AG04449 (cell line): ENCODE data around the gene RAI1.

Experiments used
- CTCF ChIA-PET: fragments of 350-600 bp; formaldehyde crosslinking; extraction: SDS; loops from one replicate; lab custom pipeline; 2021; ENCODE audit warnings: antibody characterized with exemption; lab: Yijun Ruan, JAX
- POLR2A ChIA-PET: fragments of 400-600, 350-600 bp; formaldehyde crosslinking; extraction: SDS; loops from one replicate; lab custom pipeline; 2020; ENCODE audit warnings: antibody characterized with exemption, inconsistent platforms; lab: Yijun Ruan, JAX
- DNase-seq: peaks from one replicate; pipeline ENCODE4 v3.0.0-alpha.2; 2010; ENCODE audit warnings: low read depth, low spot score
- H3K4me3 ChIP-seq: 2 replicates; pipeline ENCODE4 v1.5.1; 2011; ENCODE audit warnings: low read depth, mild to moderate bottlenecking, control low read depth, low read length
- TF ChIP-seq, protein P1 (sequence below): IDR thresholded peaks from one replicate; pipeline ENCODE4 v1.5.1; 2011; ENCODE audit warnings: mild to moderate bottlenecking, moderate library complexity, low read length, control low read depth, inconsistent platforms; ENCODE audit not compliant: insufficient read depth; ENCODE audit errors: missing control alignments

Gene RAI1

DNA sequence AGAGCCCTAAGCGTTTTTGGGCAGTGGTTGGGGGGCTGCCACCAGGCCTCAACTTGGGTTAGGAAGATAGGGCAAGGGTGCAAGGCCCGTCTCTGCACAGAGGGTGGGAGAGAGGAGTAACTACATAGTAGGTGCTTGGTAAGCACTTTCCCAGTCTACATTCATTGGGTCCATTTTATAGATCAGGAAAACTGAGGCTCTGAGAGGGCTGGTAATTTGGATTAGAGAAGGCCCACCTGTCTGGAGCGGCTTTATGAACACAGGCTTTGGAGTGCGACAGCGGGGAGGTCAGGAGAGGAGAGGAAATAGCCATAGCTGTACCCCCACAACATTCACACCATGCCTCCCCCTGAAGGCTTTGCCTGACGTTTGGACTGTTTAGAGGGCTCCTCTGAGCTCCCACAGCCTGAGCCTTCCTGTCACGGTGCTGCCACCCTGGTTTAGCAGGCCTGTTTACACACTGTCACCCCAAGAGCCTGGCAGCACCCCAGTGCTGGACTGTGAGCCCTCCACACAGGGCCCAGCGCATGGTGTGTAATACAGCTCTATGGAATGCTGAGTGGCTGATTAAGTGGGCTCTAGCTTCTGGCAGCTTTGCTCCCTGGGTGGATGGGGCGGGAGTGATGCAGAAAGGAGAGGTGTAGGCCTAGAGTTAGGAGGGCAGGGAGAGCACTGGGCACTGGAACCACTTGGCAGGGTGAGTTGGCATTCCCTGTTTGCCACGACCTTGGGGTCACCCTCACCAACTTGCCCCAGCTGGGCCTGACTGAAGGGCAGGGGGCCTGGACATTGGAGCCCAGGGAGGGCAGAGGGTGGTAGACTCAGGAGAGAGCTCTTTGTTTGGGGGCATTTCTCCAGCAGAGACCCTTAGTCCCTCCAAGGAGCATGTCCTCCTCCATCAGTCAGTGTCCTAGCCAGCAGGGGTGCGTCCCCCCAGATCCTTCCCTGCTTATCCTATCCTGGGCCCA, 73.7 kb downstream of the RAI1 start:
- CTCF ChIA-PET: interaction anchor here (0.5 to 1.5 kb wide), 3 partner anchors 15 to 70 kb away, joined by 3 read pairs; no protein-coding TSS in a partner anchor
- TF ChIP-seq, protein P1, sequence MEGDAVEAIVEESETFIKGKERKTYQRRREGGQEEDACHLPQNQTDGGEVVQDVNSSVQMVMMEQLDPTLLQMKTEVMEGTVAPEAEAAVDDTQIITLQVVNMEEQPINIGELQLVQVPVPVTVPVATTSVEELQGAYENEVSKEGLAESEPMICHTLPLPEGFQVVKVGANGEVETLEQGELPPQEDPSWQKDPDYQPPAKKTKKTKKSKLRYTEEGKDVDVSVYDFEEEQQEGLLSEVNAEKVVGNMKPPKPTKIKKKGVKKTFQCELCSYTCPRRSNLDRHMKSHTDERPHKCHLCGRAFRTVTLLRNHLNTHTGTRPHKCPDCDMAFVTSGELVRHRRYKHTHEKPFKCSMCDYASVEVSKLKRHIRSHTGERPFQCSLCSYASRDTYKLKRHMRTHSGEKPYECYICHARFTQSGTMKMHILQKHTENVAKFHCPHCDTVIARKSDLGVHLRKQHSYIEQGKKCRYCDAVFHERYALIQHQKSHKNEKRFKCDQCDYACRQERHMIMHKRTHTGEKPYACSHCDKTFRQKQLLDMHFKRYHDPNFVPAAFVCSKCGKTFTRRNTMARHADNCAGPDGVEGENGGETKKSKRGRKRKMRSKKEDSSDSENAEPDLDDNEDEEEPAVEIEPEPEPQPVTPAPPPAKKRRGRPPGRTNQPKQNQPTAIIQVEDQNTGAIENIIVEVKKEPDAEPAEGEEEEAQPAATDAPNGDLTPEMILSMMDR: no peak
- DNase-seq: no peak
- H3K4me3 ChIP-seq: no peak overlapping the region
- POLR2A ChIA-PET: no interaction called here

DNA sequence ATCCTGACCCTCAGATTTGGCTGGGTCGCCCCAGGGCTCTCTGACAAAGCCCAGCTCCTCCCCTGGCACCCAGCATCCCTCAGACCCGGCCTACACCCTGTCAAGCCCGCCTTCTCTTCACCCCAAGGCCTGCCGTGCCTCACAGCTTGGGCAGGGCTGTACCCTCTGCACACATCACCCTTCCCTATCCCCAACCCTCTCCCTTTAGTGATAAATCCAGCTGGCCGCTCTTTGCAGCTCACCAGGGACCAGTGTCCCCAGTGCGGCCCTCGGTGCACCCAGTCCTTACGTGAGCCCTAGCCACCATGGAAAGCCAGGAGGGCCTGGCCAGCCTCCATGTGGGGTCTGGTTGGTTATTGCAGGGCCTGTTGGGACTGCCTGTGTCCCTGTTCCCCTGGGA, 74.5 kb downstream of the RAI1 start:
- H3K4me3 ChIP-seq: no peak overlapping the region
- CTCF ChIA-PET: interaction anchor here (1.0 to 1.5 kb wide), 2 partner anchors 16 to 71 kb away, joined by 3 read pairs; no protein-coding TSS in a partner anchor
- POLR2A ChIA-PET: no interaction called here
- TF ChIP-seq, protein P1: no peak
- no peak for DNase-seq

DNA sequence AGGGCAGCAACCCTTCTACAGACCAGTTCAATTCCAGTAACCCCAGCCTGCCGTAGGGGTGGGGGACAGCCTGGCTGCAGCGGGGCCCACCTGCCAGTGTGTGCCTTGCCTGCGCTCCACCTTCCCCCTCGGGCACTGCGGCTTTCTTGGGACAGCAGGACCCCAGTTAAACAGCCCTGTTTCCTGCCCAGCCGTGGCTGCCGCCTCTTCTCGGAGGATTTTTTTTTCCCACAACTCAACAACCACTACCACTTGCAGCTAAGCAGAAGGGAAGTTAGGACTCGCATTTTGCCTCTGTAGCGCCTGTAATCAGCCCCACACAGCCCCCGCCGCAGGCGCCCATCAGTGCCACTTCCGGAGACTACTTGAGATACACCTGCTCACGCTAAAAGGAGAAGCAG, 76.1 kb downstream of the RAI1 start:
- ChIA-PET CTCF (no interaction called here), POLR2A (no interaction called here)
- H3K4me3 ChIP-seq: no peak overlapping the region
- TF ChIP-seq, protein P1: no peak
- no peak for DNase-seq

DNA sequence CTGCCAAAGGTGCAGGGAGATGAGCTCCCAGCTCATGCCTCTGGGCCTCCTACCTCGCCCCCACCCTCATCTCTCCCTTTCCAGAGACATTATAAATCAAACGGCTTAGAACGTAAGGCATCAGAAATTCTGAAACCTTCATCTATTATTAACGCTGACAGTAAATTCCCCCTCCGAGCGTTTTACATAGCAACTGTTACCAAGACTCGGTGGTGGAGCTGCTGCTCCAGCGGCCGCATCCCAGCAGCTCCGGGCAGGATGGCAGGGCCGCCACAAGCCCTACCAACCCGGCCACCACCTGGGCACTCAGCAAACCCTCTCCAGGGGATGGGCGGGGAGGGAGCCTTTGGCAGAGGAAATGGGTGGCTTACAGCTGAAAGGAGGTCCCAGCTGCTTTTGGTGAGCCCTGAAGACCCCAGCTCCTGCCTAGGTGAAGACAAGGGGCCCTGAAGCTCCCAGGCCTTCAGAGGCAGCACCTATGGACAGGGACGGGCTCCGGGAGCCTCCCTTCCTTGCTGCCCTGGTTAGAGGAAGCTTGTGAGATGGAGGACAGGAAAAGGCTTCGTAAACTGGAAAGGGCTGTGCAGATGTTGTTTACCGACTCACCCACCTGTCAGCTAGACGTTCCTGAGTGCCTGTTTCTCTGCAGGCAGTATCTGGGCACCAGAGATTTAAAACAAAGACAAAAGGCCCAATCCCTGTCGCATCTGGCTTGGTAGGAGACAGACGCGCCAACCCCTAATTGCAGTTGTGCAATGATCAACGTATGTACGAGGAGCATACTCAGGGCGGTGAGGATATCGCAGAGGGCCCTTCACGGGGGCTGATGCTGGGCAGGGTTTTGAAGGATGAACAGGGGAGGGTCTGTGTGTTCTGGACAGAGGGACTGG, 76.9 kb downstream of the RAI1 start:
- CTCF ChIA-PET: interaction anchor here (0.7 kb wide), 1 partner anchor 13 kb away, joined by 3 read pairs; no protein-coding TSS in a partner anchor
- POLR2A ChIA-PET: no interaction called here
- DNase-seq: no peak
- no peak overlapping the region for H3K4me3 ChIP-seq
- TF ChIP-seq, protein P1: no peak

DNA sequence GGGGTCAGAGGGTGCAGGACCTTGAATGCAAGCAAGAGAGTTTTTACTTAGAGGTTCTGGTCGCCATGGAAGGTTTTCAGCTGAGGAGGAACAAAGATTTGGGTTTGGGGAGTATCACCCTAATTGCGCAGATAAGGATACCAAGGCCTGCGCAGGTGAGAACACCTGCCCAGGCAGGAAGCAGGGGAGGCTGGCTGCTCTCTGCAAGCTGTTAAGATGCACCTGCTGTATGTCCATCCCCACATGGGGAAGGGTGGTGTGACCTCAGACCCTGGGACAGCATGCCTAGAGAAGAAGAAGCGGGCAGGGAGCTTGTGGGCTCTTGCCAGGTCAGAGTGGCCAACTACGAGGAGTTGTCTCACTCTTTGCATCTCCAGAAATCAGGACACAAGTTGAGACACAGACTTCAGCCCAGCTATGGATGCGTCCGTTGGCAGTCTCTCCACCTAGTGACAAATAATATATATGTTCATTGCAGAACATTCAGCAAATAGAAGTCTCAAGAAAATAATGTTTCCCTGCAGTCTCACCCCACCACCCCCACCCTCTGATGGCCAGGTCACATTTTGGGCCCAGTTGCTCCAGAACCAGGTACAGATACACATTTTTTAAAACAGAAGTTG, 77.8 kb downstream of the RAI1 start:
- TF ChIP-seq, protein P1: no peak
- DNase-seq: no peak
- ChIA-PET CTCF (no interaction called here), POLR2A (no interaction called here)
- H3K4me3 ChIP-seq: no peak overlapping the region
